ENCODE measurements around the gene IFI27.

DNA sequence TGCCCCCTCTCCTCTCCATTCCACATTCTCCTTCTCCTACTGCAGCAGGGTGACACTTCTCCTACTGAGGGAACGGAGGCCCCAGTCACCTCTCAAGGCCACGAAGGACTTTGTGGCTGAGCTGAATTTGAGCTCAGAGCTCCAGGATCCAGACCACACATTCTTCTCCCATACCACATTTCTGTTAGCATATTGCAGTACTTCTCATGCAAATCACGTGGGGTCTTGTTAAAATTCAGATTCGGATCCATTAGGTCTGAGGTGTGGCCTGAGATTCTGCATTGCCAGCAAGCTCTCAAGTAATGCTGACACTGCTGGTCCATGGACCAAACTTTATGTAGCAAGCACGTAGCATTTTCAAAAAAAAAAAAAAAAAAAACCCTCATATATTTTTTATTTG, 28.5 kb downstream of the IFI27 start:
- no peak for TF ChIP-seq CTCF (conservative IDR thresholded peaks at IDR 0.05; ENCODE audit: low read length)
- no peak for TF ChIP-seq EZH2phosphoT487 (IDR thresholded peaks at IDR 0.05; ENCODE audit: borderline replicate concordance)
